Stimulated activated CD4-positive, alpha-beta T cell treated with anti-CD3 and anti-CD28 coated beads, Interleukin-15, amount 100 ng/mL, for 1 hour (primary cell): ENCODE measurements around the gene FGFR1OP2.
"Not testable (repeated sequence)": the region's sequence is repeated elsewhere in the genome, so short reads cannot be mapped to it uniquely, and the experiment has no call there.

Experiments
- DNase-seq, 2 donors: peaks; one replicate each; pipeline ENCODE4 v3.0.0-alpha.2; 2020; ENCODE audit warnings: low read depth in 1 of 2, low spot score in 1 of 2

The FGFR1OP2 gene

DNA sequence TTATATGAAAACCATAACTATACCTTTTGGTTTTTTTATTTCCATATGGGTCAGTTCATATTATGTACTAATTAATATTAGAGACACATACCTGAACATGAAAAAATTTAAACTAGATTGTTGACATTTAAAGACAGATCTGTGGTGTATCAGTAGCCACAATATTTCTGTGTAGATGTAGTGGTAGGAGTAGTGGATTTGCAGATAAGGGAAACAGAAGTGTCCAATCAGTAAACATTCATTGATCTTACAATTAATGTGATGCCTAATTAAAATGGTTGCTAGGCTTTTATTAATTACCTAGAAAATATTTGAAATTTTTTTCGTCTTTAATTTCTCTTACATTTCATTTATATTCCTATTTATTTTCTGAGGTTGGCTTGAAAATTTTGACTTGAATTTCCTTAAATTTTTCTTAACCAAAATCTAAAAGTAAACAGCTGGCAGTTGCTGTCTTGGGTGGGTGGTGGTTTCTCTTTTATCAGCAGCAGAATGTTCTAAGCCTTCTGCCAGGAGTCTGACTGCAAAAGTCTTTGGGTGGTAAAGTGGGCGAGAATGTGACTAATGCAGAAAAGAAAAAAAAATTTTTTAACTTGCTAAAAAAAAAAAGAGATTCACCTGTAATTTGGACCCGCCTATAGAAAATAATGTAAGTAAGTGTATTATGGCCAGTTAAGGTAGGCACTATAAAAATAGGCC, 2.4 kb downstream of the FGFR1OP2 start:
- no peak for DNase-seq

DNA sequence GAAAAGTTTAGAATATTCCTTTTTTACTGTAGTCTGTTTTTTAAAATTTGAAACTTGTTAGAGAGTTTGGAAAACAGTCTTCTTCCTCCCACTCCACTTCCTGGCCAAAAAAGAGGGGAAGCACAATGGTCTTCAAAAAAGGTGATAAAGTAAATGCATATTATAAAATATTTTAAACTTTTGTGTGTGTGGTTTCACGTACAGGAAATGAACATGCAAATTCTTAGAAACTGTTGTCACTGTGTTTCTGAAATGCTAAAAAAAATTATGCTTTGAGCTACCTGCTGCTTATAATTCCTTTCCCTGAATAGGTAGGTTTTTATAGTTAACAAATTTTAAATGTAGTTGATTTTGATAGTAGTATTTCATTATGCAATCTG, 2.9 kb downstream of the FGFR1OP2 start:
- DNase-seq = no peak

DNA sequence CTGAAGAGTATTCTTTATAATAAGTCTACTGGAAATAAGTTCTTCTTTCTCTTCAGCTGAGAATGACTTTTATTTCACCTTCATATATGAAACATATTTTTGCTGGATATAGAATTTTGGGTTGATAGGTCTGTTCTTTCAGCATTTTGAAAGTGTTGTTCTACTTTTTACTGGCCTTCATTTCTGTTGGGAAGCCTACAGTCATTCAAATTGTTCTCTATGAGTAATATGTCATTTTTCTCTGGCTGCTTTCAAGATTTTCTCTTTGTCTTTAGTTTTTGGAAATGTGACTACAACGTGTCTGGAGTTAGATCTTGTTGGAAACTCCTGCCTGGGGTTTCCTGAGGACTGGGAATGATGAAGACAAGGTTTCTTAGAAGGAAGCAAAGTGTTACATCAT, 10.0 kb downstream of the FGFR1OP2 start:
- DNase-seq = no peak

DNA sequence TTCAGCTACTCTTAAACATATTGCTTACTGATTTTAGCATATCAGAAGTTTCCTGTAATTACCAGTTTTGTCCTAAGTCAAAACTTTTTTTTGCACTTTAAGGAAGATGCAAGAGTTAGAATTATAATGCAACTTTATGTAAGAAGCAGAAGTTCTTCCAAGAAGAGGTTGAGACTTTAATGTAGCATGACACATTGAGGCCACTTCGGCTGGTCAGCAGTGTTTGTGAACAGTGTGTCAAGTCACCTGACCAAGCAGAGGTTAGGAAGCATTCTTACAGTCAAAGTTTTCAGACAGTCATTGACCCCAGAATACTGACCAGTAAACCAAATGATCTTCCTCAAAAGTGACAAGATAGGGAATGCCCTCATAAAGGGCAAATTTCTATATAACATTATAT, 15.2 kb downstream of the FGFR1OP2 start:
- DNase-seq = no peak

- DNase-seq = no peak
Observed at GRCh38 chr12:26954027-26954426, 15.8 kb downstream of the FGFR1OP2 start.

DNA sequence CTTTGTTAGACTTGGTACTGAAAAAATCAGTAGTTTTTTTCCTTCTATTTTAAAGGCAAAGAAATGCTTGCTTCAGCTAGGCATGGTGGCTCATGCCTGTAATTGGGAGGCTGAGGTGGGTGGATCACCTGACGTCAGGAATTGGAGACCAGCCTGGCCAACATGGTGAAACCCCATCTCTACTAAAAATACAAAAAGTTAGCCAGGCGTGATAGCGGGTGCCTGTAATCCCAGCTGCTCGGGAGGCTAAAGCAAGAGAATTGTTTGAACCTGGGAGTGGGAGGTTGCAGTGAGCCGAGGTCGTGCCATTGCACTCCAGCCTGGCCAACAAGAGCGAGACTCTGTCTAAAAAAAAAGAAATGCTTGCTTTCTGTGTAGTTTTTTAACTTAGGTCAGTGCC, 23.1 kb downstream of the FGFR1OP2 start:
- DNase-seq = not testable (repeated sequence)

DNA sequence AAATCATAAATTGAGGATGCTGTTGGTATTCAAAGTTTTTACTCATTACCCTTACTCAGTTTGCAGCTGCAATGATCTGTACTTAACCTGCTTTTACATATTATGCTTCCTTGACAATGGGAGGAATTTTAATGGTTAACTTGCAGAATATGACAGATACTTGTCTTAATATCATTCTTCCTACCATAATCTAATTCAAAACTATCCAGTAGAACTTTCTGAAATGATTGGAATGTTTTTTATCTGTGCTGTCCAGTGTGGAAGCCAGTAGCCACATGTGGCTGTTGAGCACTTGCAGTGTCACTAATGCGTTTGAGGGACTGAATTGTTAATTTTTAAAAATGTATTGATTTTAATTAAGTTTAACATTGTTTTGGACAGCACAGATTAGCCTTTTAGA, 23.5 kb downstream of the FGFR1OP2 start:
- no peak for DNase-seq

GRCh38 chr12:26963413-26963812, 25.1 kb downstream of the FGFR1OP2 start:
- DNase-seq = no peak

GRCh38 chr12:26966842-26967241, 28.6 kb downstream of the FGFR1OP2 start:
- DNase-seq = no peak

DNA sequence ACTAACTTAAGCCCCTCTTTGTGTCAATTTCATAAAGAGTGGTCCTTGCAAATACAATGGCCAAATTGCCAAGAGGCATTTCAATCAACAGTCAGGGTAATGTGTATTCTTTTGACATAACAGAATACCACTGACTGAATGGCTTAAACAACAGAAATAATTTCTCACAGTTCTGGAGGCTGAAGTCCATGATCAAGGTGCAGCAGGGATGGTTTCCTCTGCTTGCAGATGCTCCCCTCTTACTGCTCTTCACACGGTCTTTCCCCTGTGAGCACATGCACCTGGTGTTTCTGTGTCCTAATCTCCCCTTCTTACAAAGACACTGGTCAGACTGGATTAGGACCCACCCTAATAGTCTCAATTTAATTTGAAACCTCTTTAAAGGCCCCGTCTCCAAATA, 31.9 kb downstream of the FGFR1OP2 start:
- no peak for DNase-seq

DNA sequence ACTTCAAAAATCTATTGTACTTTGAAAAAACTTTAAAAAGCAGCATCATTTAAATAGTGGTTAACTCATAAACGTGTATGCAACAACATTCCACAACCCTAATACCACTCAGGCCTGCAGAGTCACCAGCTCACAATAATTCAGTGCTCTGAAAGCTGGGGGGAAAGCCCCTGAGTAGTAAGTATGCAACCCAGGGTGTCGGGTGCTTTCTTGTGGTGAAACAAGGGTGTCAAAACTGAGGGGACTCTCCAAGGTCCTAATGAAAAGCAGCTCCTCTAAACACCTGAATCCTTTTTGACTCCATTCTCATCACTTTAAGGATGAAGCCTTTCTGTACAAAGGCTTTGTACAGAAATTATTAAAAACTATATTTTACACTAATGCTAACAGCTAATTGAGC, 33.7 kb downstream of the FGFR1OP2 start:
- peak in 1 of 2 donors; percentile 20 for DNase-seq

DNA sequence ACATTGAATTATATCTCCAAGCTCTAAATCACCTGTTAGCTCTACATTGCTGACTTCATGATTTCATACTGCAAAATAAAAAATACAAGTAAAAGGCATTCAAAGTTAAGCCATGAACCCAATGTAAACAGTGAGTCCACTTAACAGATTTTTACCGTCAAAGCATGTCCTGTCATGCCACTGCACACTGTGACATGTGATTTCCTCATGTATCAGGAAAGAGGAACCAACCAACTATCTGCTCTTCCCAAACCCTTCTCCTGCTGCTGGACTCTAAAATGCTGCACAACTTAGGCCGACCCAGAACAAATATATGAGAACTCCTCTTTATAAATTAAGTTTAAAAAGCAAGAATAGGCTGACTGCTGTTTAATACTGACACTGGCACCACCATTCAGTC, 38.4 kb downstream of the FGFR1OP2 start:
- no peak for DNase-seq

DNA sequence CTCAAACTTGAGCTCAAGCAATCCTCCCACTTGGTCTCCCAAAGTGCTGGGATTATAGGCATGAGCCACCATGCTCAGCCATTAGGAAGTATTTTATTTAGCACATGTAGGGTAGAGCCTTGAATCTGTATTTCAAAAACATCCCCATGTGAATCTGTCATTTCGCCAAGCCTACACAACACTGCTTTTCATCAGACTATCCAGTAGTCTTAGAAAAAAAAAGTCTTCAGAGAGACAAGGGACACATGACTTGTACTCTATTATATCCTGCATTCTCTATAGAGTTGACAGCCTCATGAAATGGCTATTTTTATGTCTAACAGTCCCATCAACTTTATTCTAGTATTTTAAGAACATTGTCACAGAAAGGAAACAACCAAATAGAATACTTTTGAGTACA, 40.5 kb downstream of the FGFR1OP2 start:
- DNase-seq = no peak

DNA sequence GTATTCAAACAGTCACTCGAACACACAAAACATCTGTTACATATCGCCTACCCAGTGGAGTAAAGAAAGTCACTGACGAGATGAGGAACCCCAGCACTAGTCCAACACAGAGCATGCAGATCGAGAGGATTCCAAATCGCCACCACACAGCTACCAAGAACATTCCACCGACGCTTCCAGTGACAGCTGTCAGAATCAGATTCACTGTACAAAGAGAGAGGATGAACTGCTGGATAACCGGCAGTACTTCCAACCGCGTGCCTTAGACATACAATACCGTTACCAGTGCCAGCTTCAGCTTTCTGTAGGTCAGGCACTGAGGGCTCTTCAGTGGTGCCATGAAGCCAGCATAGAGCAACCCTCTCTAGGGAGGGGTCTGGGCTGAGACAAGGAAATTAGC, 41.5 kb downstream of the FGFR1OP2 start:
- no peak for DNase-seq

DNA sequence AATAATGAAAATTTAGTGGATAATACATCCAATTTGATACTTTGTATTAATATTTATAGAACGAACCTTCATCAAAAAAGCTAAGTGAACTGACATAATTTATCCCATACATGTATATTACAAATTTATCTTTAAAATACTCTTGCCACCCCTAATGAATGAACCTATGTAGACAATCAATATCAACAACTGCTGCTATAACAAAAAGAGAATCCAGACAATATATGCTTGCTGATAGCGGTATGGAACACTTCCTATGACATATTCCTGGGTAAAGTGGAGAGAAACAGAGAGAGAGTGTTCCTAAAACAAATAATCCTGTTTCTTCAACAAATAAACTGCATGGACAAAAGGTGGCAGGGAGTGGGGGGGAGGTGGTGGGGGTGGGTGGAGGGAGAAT, 44.6 kb downstream of the FGFR1OP2 start:
- DNase-seq = no peak

DNA sequence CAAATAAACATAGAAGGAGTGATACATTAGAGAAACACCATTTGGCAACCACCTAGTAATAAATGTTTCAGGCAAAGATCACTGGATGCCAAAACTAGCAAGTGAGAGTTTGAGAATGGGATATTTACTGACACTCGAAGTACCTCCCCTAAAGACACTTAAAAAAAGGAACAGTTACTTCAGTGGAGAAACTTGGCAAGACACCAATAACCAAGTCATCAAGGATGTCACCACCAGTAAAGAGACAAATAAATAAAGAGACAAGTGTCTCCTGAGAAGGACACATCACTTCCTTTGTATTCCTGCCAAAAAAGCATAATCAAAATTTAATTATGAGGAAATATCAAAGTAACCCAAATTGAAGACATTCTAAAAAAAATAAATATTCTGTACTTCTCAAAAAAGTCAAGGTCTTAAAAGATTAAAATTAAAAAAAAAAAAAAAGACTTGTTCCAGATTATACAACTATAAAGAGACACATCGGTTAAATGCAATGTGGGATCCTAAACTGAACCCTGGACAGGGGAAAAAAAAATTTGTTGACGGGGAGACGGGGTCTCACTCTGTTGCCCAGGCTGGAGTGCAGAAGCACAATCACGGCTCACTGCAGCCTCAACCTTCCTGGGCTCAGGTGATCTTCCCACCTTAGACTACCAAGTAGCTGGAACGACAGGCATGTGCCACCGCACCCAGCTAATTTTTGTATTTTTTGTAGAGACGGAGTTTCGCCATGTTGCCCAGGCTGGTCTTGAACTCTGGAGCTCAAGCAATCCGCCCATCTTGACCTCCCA, 49.6 kb downstream of the FGFR1OP2 start:
- DNase-seq = no peak

DNA sequence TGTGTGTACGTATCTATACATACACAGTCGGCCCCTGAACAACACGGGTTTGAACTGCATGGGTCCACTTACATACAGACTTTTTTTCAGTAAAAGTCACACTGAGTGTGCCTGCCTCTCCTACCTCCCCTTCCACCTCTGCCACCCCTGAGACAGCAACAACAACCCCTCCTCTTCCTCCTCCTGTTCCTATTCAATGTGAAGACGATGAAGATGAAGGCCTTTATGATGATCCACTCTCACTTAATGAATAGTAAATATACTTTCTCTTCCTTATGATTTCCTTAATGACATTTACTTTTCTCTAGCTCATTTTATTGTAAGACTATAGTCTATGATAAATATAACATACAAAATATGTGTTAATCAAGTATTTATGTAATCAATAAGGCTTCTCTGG, 50.4 kb downstream of the FGFR1OP2 start:
- no peak for DNase-seq

GRCh38 chr12:26989873-26990272, 51.6 kb downstream of the FGFR1OP2 start:
- no peak for DNase-seq

DNA sequence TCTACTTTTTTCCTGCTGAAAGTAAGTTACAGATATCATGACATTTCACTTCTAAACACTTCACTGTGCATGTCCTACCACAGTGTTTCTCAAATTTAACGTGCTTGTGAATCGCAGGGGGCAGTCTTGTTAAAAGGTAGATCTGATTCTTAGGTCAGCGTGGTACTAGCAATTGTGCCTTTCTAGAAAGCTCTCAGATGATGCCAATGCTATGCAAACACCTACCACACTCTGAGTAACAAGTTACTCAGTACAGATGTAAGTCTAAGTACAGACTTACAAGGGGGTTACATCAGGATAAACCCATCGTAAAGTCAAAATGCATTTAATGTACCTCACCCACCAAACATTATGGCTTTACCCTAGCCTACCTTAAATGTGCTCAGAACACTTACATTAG, 53.6 kb downstream of the FGFR1OP2 start:
- DNase-seq = no peak

DNA sequence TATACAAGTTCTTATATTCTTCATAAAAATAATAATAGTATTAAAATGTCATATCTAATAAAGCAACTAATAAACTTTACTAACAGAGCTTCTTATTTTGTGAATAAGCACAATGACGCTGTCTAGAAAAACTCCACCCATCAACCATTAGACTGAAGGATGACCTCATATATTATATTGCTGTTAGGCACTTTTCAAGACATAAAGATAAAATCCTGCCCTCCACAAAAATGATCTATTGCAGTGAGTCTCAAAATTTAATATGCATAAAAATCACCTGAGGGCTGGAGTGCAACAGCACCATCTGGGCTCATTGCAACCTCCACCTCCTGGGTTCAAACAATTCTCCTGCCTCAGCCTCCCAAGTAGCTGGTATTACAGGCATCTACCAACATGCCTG, 55.8 kb downstream of the FGFR1OP2 start:
- no peak for DNase-seq

- DNase-seq = no peak
Observed at GRCh38 chr12:26995706-26996105, 57.4 kb downstream of the FGFR1OP2 start.

GRCh38 chr12:26997003-26997402, 58.7 kb downstream of the FGFR1OP2 start:
- DNase-seq = no peak

DNA sequence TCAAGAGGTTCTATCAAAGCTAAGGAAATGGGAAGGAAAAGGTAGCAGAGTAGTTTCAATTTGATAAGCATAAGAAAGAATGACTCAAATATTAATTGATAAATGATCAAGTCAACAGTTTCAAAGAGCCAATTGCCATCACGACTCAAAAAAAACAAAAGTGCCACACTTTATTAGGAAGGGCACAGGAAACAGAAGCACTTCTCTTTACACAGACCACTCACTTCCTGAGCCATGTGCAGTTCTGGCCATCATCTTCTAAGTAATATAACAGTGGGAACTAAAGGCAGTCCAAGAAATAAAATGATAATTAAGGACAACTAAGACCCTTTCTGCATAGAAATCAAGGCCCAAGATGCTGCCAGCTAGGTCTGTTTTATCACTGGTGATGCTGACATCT, 62.7 kb downstream of the FGFR1OP2 start:
- DNase-seq = no peak
